Fibroblast of skin of left quadriceps (primary cell): Measurements from ENCODE around the gene FBXO11.
"Not testable (repeated sequence)": the region's sequence is repeated elsewhere in the genome, so short reads cannot be mapped to it uniquely, and the experiment has no call there.

Source experiments
- DNase-seq, 2 experiments: peaks; one replicate each; pipeline ENCODE4 v3.0.0-alpha.2; 2013; ENCODE audit warnings: low read depth in 2 of 2

The FBXO11 gene

GRCh38 chr2:47897883-47898731, 8.2 kb downstream of the FBXO11 start:
- no peak for DNase-seq

- DNase-seq, result not testable (repeated sequence)
Measured at GRCh38 chr2:47897191-47897882, 9.0 kb downstream of the FBXO11 start.

GRCh38 chr2:47896450-47896968, 9.8 kb downstream of the FBXO11 start:
- DNase-seq, result no peak

GRCh38 chr2:47893771-47894170, 12.5 kb downstream of the FBXO11 start:
- no peak for DNase-seq

- no peak for DNase-seq
Measured at GRCh38 chr2:47892338-47892730, 14.0 kb downstream of the FBXO11 start.

- peak in 1 of 2 experiments; percentile 28 for DNase-seq
Measured at GRCh38 chr2:47891369-47892337, 14.6 kb downstream of the FBXO11 start.

GRCh38 chr2:47890711-47891368, 15.5 kb downstream of the FBXO11 start:
- DNase-seq, result no peak

- no peak for DNase-seq
Measured at GRCh38 chr2:47888581-47889280, 17.6 kb downstream of the FBXO11 start.

- no peak for DNase-seq
Measured at GRCh38 chr2:47876912-47877311, 29.4 kb downstream of the FBXO11 start.

- DNase-seq, result no peak
Measured at GRCh38 chr2:47872941-47873340, 33.4 kb downstream of the FBXO11 start.

- DNase-seq, result no peak
Measured at GRCh38 chr2:47870641-47871540, 35.4 kb downstream of the FBXO11 start.

- DNase-seq, result no peak
Measured at GRCh38 chr2:47869859-47870595, 36.3 kb downstream of the FBXO11 start.

- no peak for DNase-seq
Measured at GRCh38 chr2:47868611-47869352, 37.5 kb downstream of the FBXO11 start.

GRCh38 chr2:47867205-47867604, 39.1 kb downstream of the FBXO11 start:
- DNase-seq, result peak in 1 of 2 experiments; percentile 12

- no peak for DNase-seq
Measured at GRCh38 chr2:47864566-47864965, 41.7 kb downstream of the FBXO11 start.

- DNase-seq, result no peak
Measured at GRCh38 chr2:47862949-47863348, 43.3 kb downstream of the FBXO11 start.

- DNase-seq, result not testable (repeated sequence)
Measured at GRCh38 chr2:47853067-47853777, 53.1 kb downstream of the FBXO11 start.
